DMS153 treated with DMSO at 0.1 percent for 48 hours (cell line): ENCODE results near the gene EYA3.

Experiments used
- DNase-seq: peaks from one replicate; lab custom pipeline; 2025; ENCODE audit not compliant: unreplicated experiment; lab: John Stamatoyannopoulos, UW

EYA3 gene

GRCh38 chr1:28114844-28115243 is 26.4 kb upstream of the EYA3 start:
- DNase-seq, result no peak

DNA sequence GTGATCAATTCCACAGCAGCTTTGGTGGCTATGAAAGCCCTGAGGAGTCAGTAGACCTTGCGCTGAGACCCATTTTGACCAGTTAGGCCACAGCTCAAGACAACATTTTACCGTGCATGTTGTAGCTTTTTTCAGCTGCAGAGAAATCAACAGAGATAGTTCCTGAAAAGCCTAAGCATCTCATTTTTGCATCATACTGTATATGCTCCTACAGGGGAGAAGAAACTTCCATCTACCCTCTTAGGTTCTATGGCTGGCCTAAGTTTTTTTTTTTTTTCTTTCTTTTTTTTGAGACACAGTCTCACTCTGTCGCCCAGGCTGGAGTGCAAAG is 24.8 kb upstream of the EYA3 start:
- DNase-seq, result no peak

DNA sequence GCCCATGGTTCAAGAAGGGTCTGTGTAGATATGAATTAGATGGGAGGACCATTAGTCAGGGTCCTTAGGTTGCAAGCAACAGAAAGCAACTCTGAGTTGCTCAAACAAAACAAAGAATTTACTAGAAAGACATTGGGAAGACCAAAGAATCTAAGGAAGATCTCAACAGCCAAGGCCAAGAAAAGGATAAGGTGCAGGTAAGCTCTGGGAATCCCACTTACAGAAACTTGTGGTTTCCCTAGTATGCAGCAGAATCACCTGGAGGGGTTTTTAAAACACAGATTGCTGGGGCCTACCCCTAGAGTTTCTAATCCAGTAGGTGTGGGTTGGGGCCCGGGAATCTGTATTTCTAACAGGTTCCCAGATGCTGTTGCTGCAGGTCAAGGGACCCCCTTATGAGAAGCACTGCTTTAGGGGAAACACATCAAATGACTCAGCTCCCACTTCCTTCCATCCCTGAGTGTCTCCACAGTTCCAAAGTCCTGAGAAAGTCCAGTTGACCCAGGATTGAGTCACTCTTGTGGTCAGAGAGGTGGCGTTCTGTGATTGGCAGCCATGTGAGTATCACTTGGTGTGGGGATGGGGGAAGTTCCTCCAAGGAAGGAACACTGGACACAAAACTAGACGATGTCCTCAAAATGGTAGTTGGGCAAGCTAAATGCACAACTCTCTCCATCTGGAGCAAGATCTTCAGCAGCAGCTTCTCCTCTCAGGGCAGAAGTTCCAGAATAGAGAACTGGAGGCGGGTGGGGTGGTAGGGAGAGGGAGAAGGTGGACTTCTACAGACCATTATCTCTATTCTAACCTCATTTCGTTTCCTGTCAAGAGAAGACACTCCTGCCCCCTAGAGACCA is 24.2 kb upstream of the EYA3 start:
- DNase-seq, result no peak

DNA sequence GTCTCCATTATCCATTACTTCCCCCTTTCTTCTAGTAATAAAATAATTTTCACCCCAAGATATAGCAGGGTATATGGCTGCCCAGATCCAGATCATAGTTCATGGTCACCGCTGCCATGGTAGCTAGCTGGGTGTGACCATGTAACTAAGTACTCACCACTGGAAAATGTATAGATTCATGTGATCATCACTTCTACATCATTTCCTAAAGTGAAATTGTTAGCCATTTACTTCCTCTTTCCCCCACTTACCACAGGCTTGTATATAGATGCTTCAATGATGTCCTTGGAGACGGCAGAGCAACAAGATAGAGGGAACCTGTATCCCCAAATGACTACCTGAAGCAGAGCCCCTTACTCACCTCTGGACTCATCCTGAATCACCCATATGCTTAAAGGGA is 22.7 kb upstream of the EYA3 start:
- no peak for DNase-seq

DNA sequence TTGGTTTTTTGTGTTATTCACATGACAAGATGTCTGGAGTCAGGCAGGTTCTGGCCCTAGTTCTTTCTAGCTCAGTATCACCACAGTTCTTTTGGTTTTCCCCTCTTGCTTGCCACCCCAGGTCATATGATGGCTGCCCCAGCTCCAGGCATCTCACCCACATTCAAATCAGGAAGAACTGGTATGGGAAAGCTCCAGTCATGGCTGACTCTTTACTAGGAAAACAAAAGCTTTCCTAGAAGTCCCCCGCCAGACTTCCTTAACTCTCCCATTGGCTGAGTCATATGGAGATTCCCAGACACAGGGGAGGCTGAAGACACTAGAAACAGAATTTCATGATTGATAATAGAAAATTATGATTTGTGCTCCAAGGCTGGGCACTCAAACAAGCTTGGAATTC is 22.1 kb upstream of the EYA3 start:
- DNase-seq, result no peak

- no peak for DNase-seq
Observed at GRCh38 chr1:28109639-28110038, 21.2 kb upstream of the EYA3 start.

DNA sequence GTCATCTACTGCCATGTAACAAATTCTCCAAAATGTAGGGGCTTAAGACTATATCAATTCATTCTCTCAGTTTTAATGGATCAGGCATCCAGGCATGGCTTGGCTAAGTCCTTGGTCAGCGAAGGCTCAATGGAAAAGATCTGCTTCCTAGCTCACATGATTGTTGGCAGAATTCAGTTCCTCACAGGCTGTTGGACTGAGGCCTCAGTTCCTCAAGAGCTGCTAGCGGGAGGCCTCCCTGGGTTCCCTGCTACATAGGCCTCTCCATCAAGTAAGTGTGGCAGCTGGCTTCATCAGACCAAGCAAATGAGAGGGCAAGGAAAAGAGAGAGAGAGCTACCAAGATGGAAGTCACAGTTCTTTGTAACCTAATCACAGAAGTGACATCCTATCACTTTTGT is 19.6 kb upstream of the EYA3 start:
- DNase-seq, result no peak

GRCh38 chr1:28104866-28105467 is 16.6 kb upstream of the EYA3 start:
- DNase-seq, result peak; percentile 91

GRCh38 chr1:28102189-28102588 is 13.8 kb upstream of the EYA3 start:
- DNase-seq, result no peak

DNA sequence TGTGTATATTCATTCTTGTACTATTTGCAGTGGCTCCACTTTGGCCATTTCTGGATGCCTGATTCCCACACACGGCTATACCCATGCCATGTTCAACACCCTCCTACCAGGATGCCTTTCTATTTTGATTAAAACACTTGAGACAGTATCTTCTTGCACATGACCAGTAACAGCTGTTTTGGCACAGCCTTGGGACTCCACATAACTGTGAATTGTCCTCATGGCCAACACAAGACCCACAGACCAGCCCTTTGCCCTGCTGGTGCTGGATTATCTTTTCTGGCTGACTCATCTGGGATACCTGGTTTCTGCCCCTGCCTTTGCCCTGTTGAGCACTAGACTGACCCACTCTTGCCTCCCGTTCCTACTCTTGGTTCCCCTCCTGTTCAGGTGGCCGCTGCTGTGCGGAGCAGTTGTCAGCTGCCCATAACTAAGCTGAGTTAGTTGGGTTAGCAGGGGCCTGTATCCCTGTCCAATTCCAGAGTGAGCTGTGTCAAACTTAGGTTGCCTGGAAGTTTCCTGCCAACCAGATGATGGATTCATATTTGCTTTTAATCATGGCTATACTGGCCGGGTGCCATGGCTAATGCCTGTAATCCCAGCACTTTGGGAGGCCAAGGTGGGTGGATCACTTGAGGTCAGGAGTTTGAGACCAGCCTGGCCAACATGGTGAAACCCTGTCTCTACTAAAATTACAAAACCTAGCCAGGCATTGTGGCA is 10.8 kb upstream of the EYA3 start:
- DNase-seq, result no peak

GRCh38 chr1:28097100-28097472 is 8.7 kb upstream of the EYA3 start:
- DNase-seq, result no peak

GRCh38 chr1:28096210-28097099 is 8.0 kb upstream of the EYA3 start:
- no peak for DNase-seq

DNA sequence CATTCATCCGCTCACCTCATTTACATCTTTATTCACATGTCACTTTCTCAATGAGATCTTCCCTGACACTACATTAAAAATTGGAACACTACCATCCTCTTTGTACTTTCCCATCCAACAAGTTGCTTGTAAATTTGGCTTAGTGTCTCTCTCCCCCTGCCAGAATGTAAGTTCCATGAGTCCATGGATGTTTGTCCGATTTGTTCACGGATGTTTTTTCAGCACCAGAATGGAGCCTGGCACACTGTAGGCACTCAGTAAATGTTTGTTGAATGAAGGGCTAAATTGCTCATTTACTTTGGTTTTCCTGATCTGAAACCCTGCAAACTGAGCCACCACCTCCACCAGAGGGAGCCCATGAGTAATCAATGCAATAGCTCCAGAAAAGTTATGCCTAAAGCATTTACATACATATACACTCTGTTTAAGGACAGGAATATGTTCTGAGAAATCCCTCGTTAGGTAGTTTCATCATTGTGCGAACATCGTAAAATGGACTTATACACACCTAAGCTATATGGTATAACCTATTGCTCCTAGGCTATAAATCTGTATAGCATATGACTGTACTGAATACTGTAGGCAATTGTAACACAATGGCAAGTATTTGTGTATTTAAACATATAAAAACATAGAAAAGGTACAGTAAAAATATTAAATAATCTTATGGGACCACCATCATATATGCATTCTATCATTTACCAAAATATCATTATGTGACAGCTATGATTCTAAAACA is 2.8 kb upstream of the EYA3 start:
- peak; percentile 90 for DNase-seq

GRCh38 chr1:28087614-28088167 is 719 bp downstream of the EYA3 start:
- DNase-seq, result no peak

- no peak for DNase-seq
Observed at GRCh38 chr1:28086651-28087050, 1.8 kb downstream of the EYA3 start.

GRCh38 chr1:28085129-28085528 is 3.3 kb downstream of the EYA3 start:
- DNase-seq, result no peak

- DNase-seq, result no peak
Observed at GRCh38 chr1:28083876-28084275, 4.5 kb downstream of the EYA3 start.

DNA sequence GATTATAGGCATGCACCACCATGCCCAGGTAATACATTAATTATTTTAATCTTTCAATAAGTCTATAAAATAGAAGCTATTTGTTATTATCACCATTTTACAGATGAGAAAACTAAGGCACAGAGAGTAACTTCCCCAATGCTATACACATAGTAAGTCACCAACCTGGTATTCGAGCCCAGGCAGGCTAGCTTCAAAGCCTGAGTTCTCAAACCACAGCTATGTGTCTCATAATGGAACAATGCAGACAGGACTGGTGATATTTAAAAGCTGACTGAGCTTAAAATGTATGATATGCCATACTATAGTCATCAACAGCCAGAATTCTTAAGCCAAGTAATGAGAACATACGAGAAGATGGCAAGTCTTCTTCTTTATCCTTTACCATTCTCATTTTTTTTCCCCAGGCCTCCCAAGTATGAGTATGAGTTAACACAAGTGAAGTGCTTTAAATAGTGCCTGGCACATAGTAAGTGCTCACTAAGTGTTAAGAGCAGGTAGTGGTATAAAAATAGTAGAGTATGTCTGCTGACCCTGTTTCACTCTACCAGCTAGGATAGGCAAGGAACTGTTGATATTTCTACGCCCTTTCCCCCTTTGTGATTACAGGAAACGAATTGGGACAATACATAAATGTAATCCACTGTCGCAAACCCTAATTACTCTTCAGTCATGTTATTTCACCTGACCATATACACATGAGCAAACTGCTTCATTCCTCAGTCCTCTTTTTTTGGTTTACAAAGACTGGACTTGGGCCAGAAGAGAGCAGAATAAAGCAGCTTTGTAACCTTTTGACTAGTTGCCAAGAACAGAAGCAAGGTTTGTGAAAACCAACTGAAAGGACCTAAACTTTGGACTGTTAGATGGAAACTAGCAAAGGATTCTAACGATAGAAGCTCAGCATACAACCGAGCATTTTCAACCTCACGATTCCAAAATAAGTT is 9.5 kb downstream of the EYA3 start:
- DNase-seq, result no peak

DNA sequence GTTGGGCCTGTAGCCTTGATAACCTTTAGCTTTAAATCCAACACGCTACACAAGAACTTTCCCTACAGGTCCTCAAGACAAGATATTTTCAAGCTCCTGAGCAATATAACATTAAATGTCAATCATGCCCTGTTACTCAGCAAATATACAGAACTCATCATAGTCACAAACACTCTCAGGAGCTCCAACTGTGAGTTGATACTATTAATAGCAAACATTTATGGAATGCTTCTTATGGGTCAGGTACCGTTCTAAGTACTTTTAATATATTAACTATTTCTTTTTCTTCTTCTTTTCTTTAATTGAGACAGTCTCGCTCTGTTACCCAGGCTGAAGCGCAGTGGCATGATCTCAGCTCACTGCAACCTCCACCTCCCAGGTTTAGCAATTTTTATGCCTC is 10.1 kb downstream of the EYA3 start:
- no peak for DNase-seq
